Cerebellar nuclear complex (tissue), 1 donor: ENCODE data around the gene RELL1.

Experiments
- DNase-seq, 2 experiments: peaks; one replicate each; lab custom pipeline; 2025; lab: John Stamatoyannopoulos, UW

The RELL1 gene

GRCh38 chr4:37599092-37599790 lies 86.9 kb downstream of the RELL1 start:
- DNase-seq = no peak

- DNase-seq = no peak
Observed at GRCh38 chr4:37597034-37597433, 89.1 kb downstream of the RELL1 start.

GRCh38 chr4:37595875-37596680 lies 90.1 kb downstream of the RELL1 start:
- DNase-seq = no peak

GRCh38 chr4:37594099-37594498 lies 92.1 kb downstream of the RELL1 start:
- DNase-seq = no peak

GRCh38 chr4:37591349-37591748 lies 94.8 kb downstream of the RELL1 start:
- DNase-seq = no peak

GRCh38 chr4:37590016-37590415 lies 96.2 kb downstream of the RELL1 start:
- no peak for DNase-seq

- no peak for DNase-seq
Observed at GRCh38 chr4:37588150-37588549, 98.0 kb downstream of the RELL1 start.

- no peak for DNase-seq
Observed at GRCh38 chr4:37586194-37586593, 100.0 kb downstream of the RELL1 start.

GRCh38 chr4:37584493-37585060 lies 101.6 kb downstream of the RELL1 start:
- no peak for DNase-seq

- DNase-seq = no peak
Observed at GRCh38 chr4:37584071-37584470, 102.1 kb downstream of the RELL1 start.

GRCh38 chr4:37573566-37573965 lies 112.6 kb downstream of the RELL1 start:
- DNase-seq = no peak

- DNase-seq = no peak
Observed at GRCh38 chr4:37568489-37568888, 117.7 kb downstream of the RELL1 start.

GRCh38 chr4:37567836-37568235 lies 118.3 kb downstream of the RELL1 start:
- no peak for DNase-seq

GRCh38 chr4:37562592-37562991 lies 123.6 kb downstream of the RELL1 start:
- DNase-seq = no peak

- no peak for DNase-seq
Observed at GRCh38 chr4:37561803-37562207, 124.4 kb downstream of the RELL1 start.

- DNase-seq = no peak
Observed at GRCh38 chr4:37561196-37561802, 124.9 kb downstream of the RELL1 start.
